Measurements from ENCODE around the gene TMEM200C. TPM values are rescaled to one million over a fixed set of nuclear protein-coding genes. Genes with fewer than 3 reads are reported as not detected.

Gene TMEM200C
- total and polyA plus RNA-seq, 2 experiments from 2014 or later: 3.1 to 3.4 TPM

DNA sequence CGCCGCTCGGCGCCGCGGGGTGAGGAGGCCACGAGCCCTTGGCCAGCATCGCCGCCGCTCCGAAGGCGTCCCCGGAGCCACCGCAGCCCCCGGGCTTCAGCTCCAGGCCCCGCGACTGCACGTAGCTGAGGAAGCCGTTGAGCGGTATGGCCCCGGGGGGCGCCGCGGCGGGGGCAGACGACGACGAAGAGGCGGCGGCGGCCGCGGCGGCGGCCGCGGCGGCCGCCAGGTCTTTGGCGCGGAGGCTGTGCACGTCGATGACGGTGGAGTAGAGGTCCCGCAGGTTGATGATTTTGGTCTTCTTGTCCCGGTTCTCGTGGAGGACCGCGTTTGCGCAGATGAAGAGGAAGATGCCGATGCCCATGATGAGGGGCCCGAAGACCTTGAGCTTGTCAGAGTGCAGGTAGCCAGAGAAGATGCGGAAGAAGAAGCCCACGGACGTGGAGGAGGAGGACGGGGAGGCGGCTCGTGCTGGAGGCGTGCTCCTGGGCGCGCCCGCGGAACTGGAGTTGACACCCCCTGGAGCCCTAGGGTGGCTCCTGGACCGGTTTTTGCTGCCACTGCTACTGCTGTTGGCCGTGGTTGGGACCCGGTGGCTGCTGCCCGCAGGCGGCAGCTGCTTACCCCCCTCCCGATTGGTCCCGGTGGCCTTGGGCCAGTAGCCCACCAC lies 4.0 kb downstream of the TMEM200C start:
- Histone ChIP-seq H2AFZ (no peak overlapping the region), H3K9me2 (replicated peaks; ENCODE audit: insufficient read depth) (no peaks in the 10 kb centered on the region), H3K27ac (no peak overlapping the region), H3K4me2 (peak overlapping the region; percentile 99), H3K27me3 (peaks cover 65% of the 10 kb centered on the region), H3K36me3 (replicated peaks; ENCODE audit: insufficient read depth, low read depth) (no peaks in the 10 kb centered on the region), H3K4me1 (ENCODE audit: insufficient read depth) (peaks cover 4% of the 10 kb centered on the region), H3K9me3 (ENCODE audit: low read depth) (no peaks in the 10 kb centered on the region), H3K4me3 (peak overlapping the region; percentile 91), H4K20me1 (ENCODE audit: insufficient read depth, poor library complexity, severe bottlenecking) (no peaks in the 10 kb centered on the region), H3K79me2 (no peaks in the 10 kb centered on the region)
- TF ChIP-seq EZH2 (IDR thresholded peaks at IDR 0.05; ENCODE audit: borderline replicate concordance) (no peak), CTCF (IDR thresholded peaks at IDR 0.05; ENCODE audit: poor library complexity) (no peak), EZH2phosphoT487 (IDR thresholded peaks at IDR 0.05; ENCODE audit: low read depth, severe bottlenecking, unreplicated experiment) (no peak)
- no peak for DNase-seq (ENCODE audit: low spot score)
- WGBS (ENCODE audit: low lambda C conversion rate, missing lambda C conversion rate): 47% methylated on average over 55 of the region's 70 CpGs

- peak overlapping the region; percentile 85 for H2AFZ ChIP-seq
- peak overlapping the region; percentile 99 for H3K4me2 ChIP-seq
Measured at GRCh38 chr18:5890331-5891183, 4.8 kb downstream of the TMEM200C start.

GRCh38 chr18:5885361-5885760 lies 10.0 kb downstream of the TMEM200C start:
- Histone ChIP-seq H4K20me1 (ENCODE audit: insufficient read depth, poor library complexity, severe bottlenecking) (no peaks in the 10 kb centered on the region), H3K4me3 (no peak overlapping the region), H3K27ac (no peak overlapping the region), H3K4me2 (no peak overlapping the region), H3K4me1 (ENCODE audit: insufficient read depth) (peaks cover 4% of the 10 kb centered on the region), H3K36me3 (replicated peaks; ENCODE audit: insufficient read depth, low read depth) (no peaks in the 10 kb centered on the region), H3K9me3 (ENCODE audit: low read depth) (no peaks in the 10 kb centered on the region), H3K9me2 (replicated peaks; ENCODE audit: insufficient read depth) (no peaks in the 10 kb centered on the region), H3K79me2 (no peaks in the 10 kb centered on the region), H2AFZ (no peak overlapping the region), H3K27me3 (peaks cover 25% of the 10 kb centered on the region)
- no peak for DNase-seq (ENCODE audit: low spot score)
- WGBS (ENCODE audit: low lambda C conversion rate, missing lambda C conversion rate): 85% methylated on average over 2 of the region's 2 CpGs
- no peak for TF ChIP-seq EZH2 (IDR thresholded peaks at IDR 0.05; ENCODE audit: borderline replicate concordance)

More at GRCh38 chr18:5890331-5891183, 4.8 kb downstream of the TMEM200C start:
- no peaks in the 10 kb centered on the region for H3K9me3 ChIP-seq (ENCODE audit: low read depth)
- peaks cover 60% of the 10 kb centered on the region for H3K27me3 ChIP-seq
- H3K36me3 ChIP-seq (replicated peaks; ENCODE audit: insufficient read depth, low read depth): no peaks in the 10 kb centered on the region
- H3K27ac ChIP-seq: no peak overlapping the region
- no peaks in the 10 kb centered on the region for H3K9me2 ChIP-seq (replicated peaks; ENCODE audit: insufficient read depth)
- 7% methylated on average over 73 of the region's 106 CpGs for WGBS (ENCODE audit: low lambda C conversion rate, missing lambda C conversion rate)
- TF ChIP-seq EZH2 (IDR thresholded peaks at IDR 0.05; ENCODE audit: borderline replicate concordance) (no peak), EZH2phosphoT487 (IDR thresholded peaks at IDR 0.05; ENCODE audit: low read depth, severe bottlenecking, unreplicated experiment) (no peak), CTCF (IDR thresholded peaks at IDR 0.05; ENCODE audit: poor library complexity) (peak; percentile 46)
- no peaks in the 10 kb centered on the region for H4K20me1 ChIP-seq (ENCODE audit: insufficient read depth, poor library complexity, severe bottlenecking)
- H3K4me3 ChIP-seq: peak overlapping the region; percentile 91
- peaks cover 4% of the 10 kb centered on the region for H3K4me1 ChIP-seq (ENCODE audit: insufficient read depth)
- no peaks in the 10 kb centered on the region for H3K79me2 ChIP-seq
- peak; percentile 78 for DNase-seq (ENCODE audit: low spot score)

DNA sequence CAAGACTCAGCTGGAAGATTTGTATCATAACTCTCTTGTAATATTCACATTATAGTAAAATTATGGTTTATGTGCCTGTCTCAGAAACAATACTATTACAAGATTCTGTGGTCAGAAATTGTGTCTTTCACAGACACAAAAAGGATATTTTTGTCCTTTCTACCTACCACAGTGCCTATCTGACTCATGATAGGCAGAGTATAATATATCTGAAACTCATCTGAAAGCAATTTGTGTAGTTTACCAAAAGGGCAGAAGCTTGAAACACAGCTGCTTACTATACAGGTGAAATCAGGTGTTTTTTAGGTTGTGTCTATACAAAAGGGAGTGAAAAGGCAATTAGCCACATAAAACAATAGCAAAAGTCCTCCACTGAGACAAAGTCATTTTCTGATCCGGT lies 10.9 kb downstream of the TMEM200C start:
- no peak overlapping the region for H2AFZ ChIP-seq
- WGBS (ENCODE audit: low lambda C conversion rate, missing lambda C conversion rate): 89% methylated on average over 1 of the region's 1 CpG
- H3K36me3 ChIP-seq (replicated peaks; ENCODE audit: insufficient read depth, low read depth): no peaks in the 10 kb centered on the region
- no peak overlapping the region for H3K4me3 ChIP-seq
- H3K27me3 ChIP-seq: peaks cover 19% of the 10 kb centered on the region
- no peaks in the 10 kb centered on the region for H4K20me1 ChIP-seq (ENCODE audit: insufficient read depth, poor library complexity, severe bottlenecking)
- no peaks in the 10 kb centered on the region for H3K9me3 ChIP-seq (ENCODE audit: low read depth)
- DNase-seq (ENCODE audit: low spot score): no peak
- no peak overlapping the region for H3K27ac ChIP-seq
- no peaks in the 10 kb centered on the region for H3K4me1 ChIP-seq (ENCODE audit: insufficient read depth)
- TF ChIP-seq CTCF (IDR thresholded peaks at IDR 0.05; ENCODE audit: poor library complexity) (no peak), EZH2 (IDR thresholded peaks at IDR 0.05; ENCODE audit: borderline replicate concordance) (no peak)
- H3K9me2 ChIP-seq (replicated peaks; ENCODE audit: insufficient read depth): no peaks in the 10 kb centered on the region
- H3K4me2 ChIP-seq: no peak overlapping the region
- H3K79me2 ChIP-seq: no peaks in the 10 kb centered on the region

Measured in hepatocyte (in vitro differentiated cells).